Measurements from ENCODE around the gene DLG2. TPM values are rescaled to one million over a fixed set of nuclear protein-coding genes. Genes with fewer than 3 reads are reported as not detected.

The DLG2 gene
- total RNA-seq, 1 donor from 2014 or later, result 5.9 TPM

- Mint-ChIP-seq H3K27ac (no peak overlapping the region), H3K36me3 (no peaks in the 10 kb centered on the region), H3K9me3 (no peaks in the 10 kb centered on the region), H3K4me1 (ENCODE audit: unreplicated experiment) (no peaks in the 10 kb centered on the region), H3K4me3 (no peak overlapping the region), H3K27me3 (peaks cover 2% of the 10 kb centered on the region)
- DNase-seq (ENCODE audit: extremely low spot score, unreplicated experiment), result no peak
- no peak for TF ChIP-seq CTCF (conservative IDR thresholded peaks at IDR 0.05)
Measured at GRCh38 chr11:84471501-84471900, 1155.6 kb downstream of the DLG2 start.

GRCh38 chr11:84468235-84468634 lies 1158.9 kb downstream of the DLG2 start:
- TF ChIP-seq CTCF (conservative IDR thresholded peaks at IDR 0.05), result no peak
- H3K9me3 Mint-ChIP-seq, result no peaks in the 10 kb centered on the region
- no peaks in the 10 kb centered on the region for H3K4me1 Mint-ChIP-seq (ENCODE audit: unreplicated experiment)
- H3K27ac Mint-ChIP-seq, result no peak overlapping the region
- H3K36me3 Mint-ChIP-seq, result no peaks in the 10 kb centered on the region
- H3K4me3 Mint-ChIP-seq, result no peak overlapping the region
- H3K27me3 Mint-ChIP-seq, result peaks cover 2% of the 10 kb centered on the region
- DNase-seq (ENCODE audit: extremely low spot score, unreplicated experiment), result no peak

- Mint-ChIP-seq H3K9me3 (no peaks in the 10 kb centered on the region), H3K27me3 (no peaks in the 10 kb centered on the region), H3K4me1 (ENCODE audit: unreplicated experiment) (no peaks in the 10 kb centered on the region), H3K27ac (no peak overlapping the region), H3K4me3 (no peak overlapping the region), H3K36me3 (no peaks in the 10 kb centered on the region)
- TF ChIP-seq CTCF (conservative IDR thresholded peaks at IDR 0.05), result no peak
- no peak for DNase-seq (ENCODE audit: extremely low spot score, unreplicated experiment)
Measured at GRCh38 chr11:84465040-84465439, 1162.1 kb downstream of the DLG2 start.

GRCh38 chr11:84455691-84456090 lies 1171.5 kb downstream of the DLG2 start:
- Mint-ChIP-seq H3K4me1 (ENCODE audit: unreplicated experiment) (no peaks in the 10 kb centered on the region), H3K36me3 (no peaks in the 10 kb centered on the region), H3K4me3 (no peak overlapping the region), H3K27me3 (no peaks in the 10 kb centered on the region), H3K27ac (no peak overlapping the region), H3K9me3 (no peaks in the 10 kb centered on the region)
- TF ChIP-seq CTCF (conservative IDR thresholded peaks at IDR 0.05), result no peak
- no peak for DNase-seq (ENCODE audit: extremely low spot score, unreplicated experiment)

- Mint-ChIP-seq H3K36me3 (no peaks in the 10 kb centered on the region), H3K4me1 (ENCODE audit: unreplicated experiment) (no peaks in the 10 kb centered on the region), H3K9me3 (no peaks in the 10 kb centered on the region), H3K4me3 (no peak overlapping the region), H3K27ac (no peak overlapping the region), H3K27me3 (no peaks in the 10 kb centered on the region)
- no peak for DNase-seq (ENCODE audit: extremely low spot score, unreplicated experiment)
- no peak for TF ChIP-seq CTCF (conservative IDR thresholded peaks at IDR 0.05)
Measured at GRCh38 chr11:84452211-84452610, 1174.9 kb downstream of the DLG2 start.

- Mint-ChIP-seq H3K4me1 (ENCODE audit: unreplicated experiment) (peaks cover 6% of the 10 kb centered on the region), H3K36me3 (no peaks in the 10 kb centered on the region), H3K27me3 (peaks cover 28% of the 10 kb centered on the region), H3K4me3 (no peak overlapping the region), H3K9me3 (no peaks in the 10 kb centered on the region), H3K27ac (no peak overlapping the region)
- DNase-seq (ENCODE audit: extremely low spot score, unreplicated experiment), result no peak
- TF ChIP-seq CTCF (conservative IDR thresholded peaks at IDR 0.05), result no peak
Measured at GRCh38 chr11:84438565-84438964, 1188.6 kb downstream of the DLG2 start.
